Stimulated activated CD4-positive, alpha-beta T cell treated with anti-CD3 and anti-CD28 coated beads, Interleukin-12 subunit alpha, Interleukin-12 subunit beta, amount 100 ng/mL, for 4 hours (primary cell): ENCODE data around the gene YBEY.

ENCODE experiments used
- DNase-seq: peaks from one replicate; pipeline ENCODE4 v3.0.0-alpha.2; 2020

YBEY gene

GRCh38 chr21:46334351-46335140 is 48.4 kb downstream of the YBEY start:
- no peak for DNase-seq

- no peak for DNase-seq
Observed at GRCh38 chr21:46336603-46337002, 50.5 kb downstream of the YBEY start.

GRCh38 chr21:46340998-46341397 is 54.9 kb downstream of the YBEY start:
- no peak for DNase-seq

- no peak for DNase-seq
Observed at GRCh38 chr21:46344219-46344915, 58.2 kb downstream of the YBEY start.

- no peak for DNase-seq
Observed at GRCh38 chr21:46345861-46346260, 59.7 kb downstream of the YBEY start.

GRCh38 chr21:46346296-46347202 is 60.4 kb downstream of the YBEY start:
- no peak for DNase-seq

GRCh38 chr21:46347203-46347550 is 61.0 kb downstream of the YBEY start:
- no peak for DNase-seq
